Type B pancreatic cell (in vitro differentiated cells): ENCODE measurements around the gene MARK3. TPM values are rescaled to one million over a fixed set of nuclear protein-coding genes. Genes with fewer than 3 reads are reported as not detected.

ENCODE experiments used
- DNase-seq: peaks from one replicate; pipeline ENCODE4 v3.0.0; 2021; ENCODE audit warnings: mixed read lengths; ENCODE audit not compliant: unreplicated experiment; ENCODE audit errors: extremely low spot score
- H3K27ac Mint-ChIP-seq: 2 replicates; pipeline ENCODE4 v1.8.0; 2021; ENCODE audit warnings: mild to moderate bottlenecking, mixed read lengths
- H3K27me3 Mint-ChIP-seq: 2 replicates; pipeline ENCODE4 v1.8.0; 2021; ENCODE audit warnings: mixed read lengths
- H3K36me3 Mint-ChIP-seq: 2 replicates; pipeline ENCODE4 v1.8.0; 2021; ENCODE audit warnings: mixed read lengths
- H3K4me1 Mint-ChIP-seq: one replicate; pipeline ENCODE4 v1.8.0; 2021; ENCODE audit warnings: mixed read lengths; ENCODE audit not compliant: unreplicated experiment
- H3K4me3 Mint-ChIP-seq: 2 replicates; pipeline ENCODE4 v1.8.0; 2021; ENCODE audit warnings: mild to moderate bottlenecking, mixed read lengths
- H3K9me3 Mint-ChIP-seq: 2 replicates; pipeline ENCODE4 v1.8.0; 2021; ENCODE audit warnings: mixed read lengths
- CTCF ChIP-seq: fragments of 200-600 bp; sonication (generic); conservative IDR thresholded peaks from 2 replicates; pipeline ENCODE4 v1.5.0; 2021; ENCODE audit warnings: antibody characterized with exemption, mild to moderate bottlenecking
- total RNA-seq: library from RNA; stranded (reverse); gene quantifications from 2 replicates; pipeline ENCODE4 v1.2.1, GENCODE V29; 2021; ENCODE audit warnings: low replicate concordance

MARK3 gene
- total RNA-seq, 1 donor from 2014 or later, result 91.4 TPM

DNA sequence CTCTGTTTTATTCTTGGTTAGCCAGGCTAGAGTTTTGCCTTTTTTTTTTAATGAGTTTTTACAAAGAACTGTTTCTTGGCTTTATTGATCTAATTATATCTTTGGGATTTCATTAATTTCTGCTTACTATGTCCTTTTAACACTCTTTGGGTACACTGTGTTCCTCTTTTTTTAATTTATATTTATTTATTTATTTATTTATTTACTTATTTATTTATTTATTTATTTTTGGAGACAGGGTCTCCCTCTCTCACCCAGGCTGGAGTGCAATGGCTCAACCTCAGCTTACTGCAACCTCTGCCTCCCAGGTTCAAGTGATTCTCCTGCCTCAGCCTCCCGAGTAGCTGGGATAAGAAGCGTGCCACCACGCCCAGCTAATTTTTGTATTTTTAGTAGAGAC is 15.1 kb upstream of the MARK3 start:
- H3K9me3 Mint-ChIP-seq, result no peaks in the 10 kb centered on the region
- no peak for TF ChIP-seq CTCF
- no peak overlapping the region for H3K4me3 Mint-ChIP-seq
- no peaks in the 10 kb centered on the region for H3K36me3 Mint-ChIP-seq
- no peak for DNase-seq
- no peak overlapping the region for H3K27ac Mint-ChIP-seq
- H3K4me1 Mint-ChIP-seq, result peaks cover 6% of the 10 kb centered on the region
- H3K27me3 Mint-ChIP-seq, result peaks cover 3% of the 10 kb centered on the region

DNA sequence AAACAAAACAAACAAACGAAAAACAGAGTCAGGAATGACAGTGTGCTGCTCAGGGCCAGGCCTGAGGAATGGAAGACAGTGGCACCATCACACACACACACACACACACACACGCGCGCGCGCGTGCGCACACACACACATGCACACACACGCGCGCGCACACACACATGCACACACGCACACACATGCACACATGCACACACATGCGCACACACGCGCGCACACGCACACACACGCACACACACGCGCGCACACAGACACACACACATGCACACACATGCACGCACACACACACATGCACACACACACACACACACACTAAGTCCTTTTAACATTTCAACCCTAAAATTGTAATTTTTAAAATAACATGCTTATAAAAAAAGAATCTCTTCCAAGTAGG is 13.2 kb upstream of the MARK3 start:
- no peak for TF ChIP-seq CTCF
- H3K27me3 Mint-ChIP-seq, result no peaks in the 10 kb centered on the region
- no peak overlapping the region for H3K27ac Mint-ChIP-seq
- peaks cover 6% of the 10 kb centered on the region for H3K4me1 Mint-ChIP-seq
- no peak overlapping the region for H3K4me3 Mint-ChIP-seq
- H3K36me3 Mint-ChIP-seq, result no peaks in the 10 kb centered on the region
- no peak for DNase-seq
- no peaks in the 10 kb centered on the region for H3K9me3 Mint-ChIP-seq

DNA sequence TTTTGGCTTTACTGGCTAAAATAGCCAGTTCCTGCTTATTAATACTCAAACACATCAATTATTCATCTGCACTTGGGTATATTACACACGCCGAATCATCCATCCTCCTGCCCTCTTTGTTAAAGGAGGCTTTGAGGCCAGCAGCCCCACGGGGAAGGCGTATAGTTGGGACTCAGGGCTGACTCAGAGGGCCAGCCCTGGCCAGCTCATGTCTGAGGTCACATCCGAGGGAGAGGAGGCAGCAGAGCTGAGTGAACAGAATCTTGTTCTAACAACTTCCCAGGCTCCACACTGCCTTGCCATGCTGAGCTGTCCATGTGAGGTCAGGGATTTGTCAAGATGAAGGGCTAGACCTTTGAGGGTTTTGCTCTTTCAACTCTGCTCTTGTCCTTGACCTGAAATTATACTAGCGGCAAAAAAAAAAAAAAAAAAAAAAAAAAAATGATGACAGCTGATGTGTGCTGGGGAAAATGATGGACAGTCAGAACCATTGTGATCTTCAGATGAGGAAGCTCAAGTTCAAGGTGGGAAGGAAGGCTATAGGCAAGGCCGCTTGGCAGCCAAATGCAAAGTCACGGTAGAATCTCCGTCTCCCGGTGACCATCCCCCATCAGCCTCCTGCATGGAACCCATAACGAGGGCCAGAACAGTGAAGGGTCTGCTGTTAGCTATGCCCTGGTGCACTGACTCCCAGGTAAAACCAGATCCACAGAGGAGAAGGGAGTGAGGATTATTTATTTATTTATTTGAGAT is 12.5 kb upstream of the MARK3 start:
- H3K4me3 Mint-ChIP-seq, result no peak overlapping the region
- DNase-seq, result no peak
- TF ChIP-seq CTCF, result no peak
- H3K27ac Mint-ChIP-seq, result no peak overlapping the region
- no peaks in the 10 kb centered on the region for H3K36me3 Mint-ChIP-seq
- peaks cover 6% of the 10 kb centered on the region for H3K4me1 Mint-ChIP-seq
- H3K27me3 Mint-ChIP-seq, result no peaks in the 10 kb centered on the region
- H3K9me3 Mint-ChIP-seq, result no peaks in the 10 kb centered on the region

DNA sequence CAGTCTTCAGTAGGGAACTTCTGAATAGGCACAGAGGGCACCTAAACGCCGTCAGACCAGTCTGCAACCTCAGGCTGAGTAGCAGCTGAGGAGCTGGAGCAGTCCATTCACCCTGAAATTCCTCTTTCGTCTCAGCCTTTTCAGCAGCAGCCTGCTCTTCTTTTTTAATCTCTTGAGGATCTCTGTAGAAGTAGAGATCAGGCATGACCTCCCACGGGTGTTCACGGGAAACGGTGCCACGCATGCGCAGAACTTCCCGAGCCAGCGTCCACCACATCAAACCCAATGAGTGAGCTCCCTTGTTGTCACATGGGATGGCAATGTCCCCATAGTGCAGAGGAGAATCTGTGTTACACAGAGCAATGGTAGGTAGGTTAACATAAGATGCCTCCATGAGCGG is 11.1 kb upstream of the MARK3 start:
- H3K4me1 Mint-ChIP-seq, result peaks cover 6% of the 10 kb centered on the region
- no peak for DNase-seq
- no peaks in the 10 kb centered on the region for H3K36me3 Mint-ChIP-seq
- no peak overlapping the region for H3K4me3 Mint-ChIP-seq
- H3K27ac Mint-ChIP-seq, result no peak overlapping the region
- TF ChIP-seq CTCF, result no peak
- peaks cover 8% of the 10 kb centered on the region for H3K27me3 Mint-ChIP-seq
- no peaks in the 10 kb centered on the region for H3K9me3 Mint-ChIP-seq

GRCh38 chr14:103377522-103378037 is 7.6 kb upstream of the MARK3 start:
- Mint-ChIP-seq H3K27me3 (peaks cover 27% of the 10 kb centered on the region), H3K9me3 (no peaks in the 10 kb centered on the region), H3K27ac (no peak overlapping the region), H3K4me3 (no peak overlapping the region), H3K4me1 (peaks cover 3% of the 10 kb centered on the region), H3K36me3 (no peaks in the 10 kb centered on the region)
- no peak for TF ChIP-seq CTCF
- DNase-seq, result no peak
